Eye (tissue), 1 donor: ENCODE measurements around the gene GCC2.
"Not testable (repeated sequence)": the region's sequence is repeated elsewhere in the genome, so short reads cannot be mapped to it uniquely, and the experiment has no call there.

ENCODE experiments used
- DNase-seq: peaks from one replicate; pipeline ENCODE4 v3.0.0-alpha.2; 2015

The GCC2 gene

GRCh38 chr2:108446703-108447102, 2.3 kb upstream of the GCC2 start:
- no peak for DNase-seq

DNA sequence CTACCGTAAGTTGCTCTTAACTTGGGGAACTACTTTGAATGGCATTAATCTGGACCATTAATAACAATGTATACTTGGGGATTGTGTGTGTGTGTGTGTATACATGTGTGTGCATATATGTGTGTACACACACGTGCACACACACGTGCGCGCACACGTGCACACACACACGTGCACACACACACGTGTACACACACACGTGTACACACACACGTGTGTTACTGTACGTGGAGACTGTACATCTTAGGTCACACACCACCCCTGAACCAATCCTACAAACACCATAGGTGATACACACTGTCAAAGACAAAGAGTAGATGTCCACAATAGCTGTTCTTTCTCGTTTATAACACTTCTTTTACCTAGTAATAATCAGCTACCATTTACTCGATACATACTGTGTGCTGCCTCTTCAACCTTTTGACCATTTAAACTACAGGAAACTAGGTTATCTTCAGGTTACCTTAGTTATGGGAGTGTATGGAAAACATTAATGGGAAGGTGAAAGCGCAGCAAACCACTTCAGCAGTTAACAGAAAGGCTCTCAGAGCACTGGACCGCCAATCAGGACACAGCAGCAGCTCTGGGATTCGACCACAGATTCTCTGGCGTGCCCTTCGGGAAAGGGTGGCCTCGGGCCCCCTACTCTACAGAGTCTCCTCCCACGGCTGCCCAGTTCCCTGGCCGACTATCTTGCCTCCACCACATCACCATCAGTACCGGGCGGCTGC, 894 bp upstream of the GCC2 start:
- no peak for DNase-seq

DNA sequence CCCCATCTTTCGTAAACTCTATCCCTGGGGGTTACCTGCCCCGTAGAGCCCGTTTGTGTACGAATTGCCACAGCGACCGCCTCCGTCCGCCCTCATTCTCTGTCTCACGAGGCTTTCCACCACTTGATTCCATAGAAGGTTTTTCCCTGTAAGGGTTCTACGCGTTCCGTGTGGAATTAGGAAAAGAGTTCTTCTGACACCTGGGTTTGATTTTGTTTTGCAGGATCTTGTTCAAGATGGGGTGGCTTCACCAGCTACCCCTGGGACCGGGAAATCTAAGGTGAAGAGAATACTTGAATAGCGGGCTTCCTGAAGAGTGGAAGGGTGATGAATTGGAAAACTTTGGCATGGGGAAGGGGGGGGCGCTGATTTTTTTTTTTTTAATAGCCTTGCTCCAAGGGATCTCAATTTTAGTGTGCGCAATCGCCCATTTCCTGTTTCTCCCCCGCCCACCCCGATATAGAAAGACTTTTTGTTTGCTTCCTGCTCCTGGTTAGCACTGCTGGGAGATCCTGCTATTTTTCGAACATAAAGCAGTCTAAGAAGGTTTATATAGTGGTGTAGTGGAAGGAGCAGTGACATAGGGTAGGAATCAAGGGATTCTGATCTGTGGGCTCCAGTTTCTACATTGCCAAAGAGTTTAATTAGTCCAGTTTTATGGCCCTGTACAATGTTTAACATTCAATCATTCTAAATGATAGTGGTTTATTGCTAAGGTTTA, 564 bp downstream of the GCC2 start:
- no peak for DNase-seq

- no peak for DNase-seq
Observed at GRCh38 chr2:108450863-108451262, 1.9 kb downstream of the GCC2 start.

DNA sequence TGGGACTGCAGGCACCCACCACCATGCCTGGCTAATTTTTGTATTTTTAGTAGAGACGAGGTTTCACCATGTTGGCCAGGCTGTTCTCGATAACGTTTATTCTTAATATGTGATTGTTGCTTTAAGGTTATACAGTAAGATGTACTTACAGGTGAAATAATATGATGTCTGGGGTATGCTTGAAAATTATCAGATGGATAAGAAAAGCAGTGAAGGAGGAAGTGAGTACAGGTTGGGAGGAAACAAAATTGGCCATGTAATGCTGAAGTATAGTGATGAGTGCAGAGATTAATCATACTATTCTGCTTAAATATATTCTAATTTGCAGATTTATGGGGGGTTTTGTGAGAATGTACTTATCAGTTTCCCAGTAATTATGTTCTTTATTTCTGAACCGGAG, 3.0 kb downstream of the GCC2 start:
- DNase-seq: no peak

DNA sequence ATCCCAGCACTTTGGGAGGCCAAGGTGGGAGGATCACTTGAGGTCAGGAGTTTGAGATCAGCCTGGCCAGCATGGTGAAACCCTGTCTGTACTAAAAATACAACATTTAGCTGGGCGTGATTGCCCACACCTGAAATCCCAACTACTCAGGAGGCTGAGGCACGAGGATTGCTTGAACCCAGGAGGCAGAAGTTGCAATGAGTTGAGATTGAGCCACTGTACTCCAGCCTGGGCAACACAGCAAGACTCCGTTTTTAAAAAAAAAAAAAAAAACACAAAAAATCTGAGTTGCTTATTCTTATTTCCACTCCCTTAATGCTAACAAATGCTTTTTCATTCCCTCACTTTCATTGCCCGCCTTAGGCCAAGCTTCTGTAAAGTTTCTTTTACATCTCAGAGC, 4.5 kb downstream of the GCC2 start:
- not testable (repeated sequence) for DNase-seq

- no peak for DNase-seq
Observed at GRCh38 chr2:108454440-108454839, 5.4 kb downstream of the GCC2 start.

DNA sequence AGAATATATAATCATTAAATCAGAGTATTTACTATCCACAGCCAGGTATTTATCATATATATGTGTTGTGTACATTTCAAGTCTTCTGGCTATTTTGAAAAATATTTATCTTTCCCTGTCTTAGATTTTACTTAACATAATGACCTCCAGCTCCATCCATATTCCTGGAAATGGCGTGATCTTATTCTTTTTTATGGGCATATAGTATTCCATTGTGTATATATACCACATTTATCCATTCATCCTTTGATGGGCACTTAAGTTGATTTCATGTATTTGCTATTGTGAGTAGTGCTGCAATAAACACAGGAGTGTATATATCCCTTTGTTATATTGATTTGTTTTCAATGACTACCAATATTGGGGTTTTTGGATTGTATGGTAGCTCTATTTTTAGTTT, 6.6 kb downstream of the GCC2 start:
- DNase-seq: no peak

GRCh38 chr2:108458082-108458481, 9.1 kb downstream of the GCC2 start:
- DNase-seq: peak; percentile 8

- DNase-seq: no peak
Observed at GRCh38 chr2:108459441-108459840, 10.4 kb downstream of the GCC2 start.

DNA sequence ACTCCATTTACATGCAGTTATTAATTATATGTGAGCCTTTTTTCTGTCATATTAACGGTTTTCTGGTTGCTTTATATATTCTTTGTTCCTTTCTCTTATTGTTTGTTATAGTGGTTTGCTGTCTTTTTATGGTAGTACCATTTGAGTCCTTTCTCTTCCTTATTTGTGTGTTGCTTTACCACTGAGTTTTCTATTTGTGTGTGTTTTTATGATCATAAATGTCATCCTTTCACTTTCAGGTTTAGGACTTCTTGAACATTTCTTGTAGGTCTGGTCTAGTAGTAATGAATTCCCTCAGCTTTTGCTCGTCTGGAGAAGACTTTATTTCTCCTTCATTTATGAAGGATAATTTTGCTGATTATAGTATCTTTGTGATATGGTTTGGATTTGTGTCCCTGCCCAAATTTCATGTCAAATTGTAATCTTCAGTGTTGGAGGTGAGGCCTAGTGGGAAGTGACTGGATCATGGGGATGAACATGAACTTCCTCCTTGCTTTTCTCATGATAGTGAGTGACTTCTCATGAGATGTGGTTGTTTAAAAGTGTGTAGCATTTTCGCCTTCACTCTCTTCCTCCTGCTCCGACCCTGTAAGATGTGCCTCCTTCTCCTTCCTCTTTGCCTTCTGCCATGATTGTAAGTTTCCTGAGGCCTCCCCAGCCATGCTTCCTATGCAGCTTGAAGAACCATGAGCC, 11.5 kb downstream of the GCC2 start:
- no peak for DNase-seq

DNA sequence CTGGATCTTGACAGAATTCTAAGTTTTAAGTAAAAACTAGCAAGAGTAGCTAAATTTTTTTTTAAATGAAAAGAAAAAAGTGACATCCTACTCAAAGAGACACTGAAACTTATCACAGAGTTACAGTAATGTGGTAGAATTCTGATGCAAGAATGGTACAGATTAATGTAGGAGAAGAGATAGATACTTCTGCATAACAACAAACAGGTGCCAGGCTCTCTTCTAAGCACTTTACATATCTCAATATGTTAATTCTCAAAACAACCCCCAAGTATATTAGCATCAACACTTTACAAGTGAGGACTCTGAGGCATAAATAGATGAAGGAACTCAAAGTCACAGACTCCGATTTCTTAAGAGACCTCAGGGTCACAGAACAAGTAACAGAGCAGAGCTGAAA, 28.1 kb downstream of the GCC2 start:
- no peak for DNase-seq

DNA sequence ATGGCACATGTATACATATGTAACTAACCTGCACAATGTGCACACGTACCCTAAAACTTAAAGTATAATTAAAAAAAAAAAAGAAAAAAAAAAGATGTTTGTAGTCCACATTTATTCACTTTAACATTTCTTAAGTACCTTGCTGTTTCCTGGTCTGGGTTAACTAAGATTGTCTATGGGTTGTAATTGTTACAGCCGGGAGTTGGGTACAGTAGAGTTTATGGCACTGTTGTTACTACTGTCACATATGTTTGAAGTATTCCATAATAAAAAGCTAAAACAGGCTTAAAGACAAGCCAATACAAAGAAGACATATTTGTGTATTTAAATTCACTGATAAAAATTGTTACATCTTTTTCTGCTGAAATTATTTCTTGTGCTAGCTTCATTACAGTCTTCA, 36.2 kb downstream of the GCC2 start:
- DNase-seq: no peak

DNA sequence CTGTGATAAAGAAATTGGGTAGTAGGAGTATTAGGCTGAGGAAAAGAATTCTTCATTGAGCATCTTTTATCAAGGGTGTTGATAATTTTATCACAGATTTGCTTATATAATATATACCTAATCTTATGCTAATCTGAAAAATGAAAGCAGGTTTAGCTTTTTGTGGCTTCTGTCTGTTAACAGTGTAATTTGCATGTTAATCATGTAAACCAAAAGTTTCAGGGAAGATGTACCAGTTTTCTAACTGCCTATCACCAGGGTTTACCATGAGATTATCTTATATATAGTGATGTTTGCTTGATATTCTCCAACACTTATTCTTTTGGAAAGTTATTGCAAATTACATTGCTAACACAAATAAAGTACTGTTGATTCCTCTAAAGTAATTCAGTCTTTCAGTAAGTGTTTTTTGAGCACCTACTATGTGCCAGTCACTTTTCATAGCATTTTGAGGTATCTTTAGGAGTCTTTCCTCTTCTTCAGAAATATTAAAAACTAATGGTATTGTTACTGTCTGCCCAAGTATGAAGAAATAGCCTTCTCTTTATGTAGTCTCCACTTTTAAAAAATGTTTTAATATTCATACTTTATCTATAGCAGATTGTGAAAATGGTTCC, 41.6 kb downstream of the GCC2 start:
- no peak for DNase-seq

DNA sequence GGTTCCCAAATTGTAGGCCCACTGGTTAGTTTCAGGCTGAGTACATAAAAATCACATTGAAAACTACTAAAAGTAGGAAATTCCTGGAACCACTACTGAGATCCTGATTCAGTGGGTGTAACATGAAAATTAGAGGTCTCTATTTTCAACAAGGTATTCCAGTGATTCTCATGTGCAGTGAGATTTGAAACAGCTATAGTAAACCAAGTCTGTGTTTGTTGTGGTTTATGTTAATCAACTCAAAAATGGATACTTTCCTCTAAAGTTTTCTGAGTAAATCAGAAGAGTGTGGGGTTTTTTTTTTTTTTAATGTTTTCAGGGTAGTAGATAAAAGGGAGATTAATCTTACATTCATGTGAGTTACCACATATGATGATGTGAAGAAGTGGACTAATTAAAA, 42.8 kb downstream of the GCC2 start:
- no peak for DNase-seq

DNA sequence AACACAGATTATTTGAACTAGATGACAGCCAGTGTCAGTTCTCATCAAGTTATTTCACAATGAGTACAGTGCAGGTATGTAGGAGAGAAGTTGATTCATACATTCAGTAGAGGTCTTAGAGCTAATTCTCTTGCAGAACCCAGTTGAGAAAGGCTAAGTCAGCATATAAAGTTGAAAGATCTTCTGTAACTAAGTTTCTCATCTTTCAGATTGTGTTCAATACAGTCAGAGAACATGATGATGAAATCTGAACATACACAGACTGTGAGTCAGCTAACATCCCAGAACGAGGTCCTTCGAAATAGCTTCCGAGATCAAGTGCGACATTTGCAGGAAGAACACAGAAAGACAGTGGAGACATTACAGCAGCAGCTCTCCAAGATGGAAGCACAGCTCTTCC, 43.4 kb downstream of the GCC2 start:
- DNase-seq: no peak

DNA sequence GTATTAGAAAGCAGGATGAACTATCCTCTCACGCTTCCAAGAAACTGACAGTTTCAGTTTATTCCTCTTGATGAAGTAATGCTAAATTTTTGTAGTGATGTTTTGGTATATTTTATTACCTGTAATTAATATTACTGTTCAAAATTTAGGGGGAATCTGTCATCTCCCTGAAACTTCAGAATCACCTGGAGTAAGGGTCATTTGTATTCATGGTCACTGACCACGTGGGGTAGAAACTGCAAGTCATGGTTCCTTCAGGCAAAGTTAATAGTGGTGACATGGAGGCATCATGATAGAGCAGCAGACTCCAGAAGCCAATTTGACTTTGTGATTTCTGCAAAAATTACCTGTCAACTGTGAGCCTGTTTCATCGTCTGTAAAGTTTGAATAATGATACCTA, 47.2 kb downstream of the GCC2 start:
- not testable (repeated sequence) for DNase-seq

- DNase-seq: not testable (repeated sequence)
Observed at GRCh38 chr2:108507620-108508019, 58.6 kb downstream of the GCC2 start.

GRCh38 chr2:108512431-108512830, 63.4 kb downstream of the GCC2 start:
- DNase-seq: not testable (repeated sequence)

- peak; percentile 13 for DNase-seq
Observed at GRCh38 chr2:108514478-108514877, 65.5 kb downstream of the GCC2 start.

GRCh38 chr2:108524688-108525087, 75.7 kb downstream of the GCC2 start:
- not testable (repeated sequence) for DNase-seq

- DNase-seq: not testable (repeated sequence)
Observed at GRCh38 chr2:108525258-108525657, 76.3 kb downstream of the GCC2 start.

DNA sequence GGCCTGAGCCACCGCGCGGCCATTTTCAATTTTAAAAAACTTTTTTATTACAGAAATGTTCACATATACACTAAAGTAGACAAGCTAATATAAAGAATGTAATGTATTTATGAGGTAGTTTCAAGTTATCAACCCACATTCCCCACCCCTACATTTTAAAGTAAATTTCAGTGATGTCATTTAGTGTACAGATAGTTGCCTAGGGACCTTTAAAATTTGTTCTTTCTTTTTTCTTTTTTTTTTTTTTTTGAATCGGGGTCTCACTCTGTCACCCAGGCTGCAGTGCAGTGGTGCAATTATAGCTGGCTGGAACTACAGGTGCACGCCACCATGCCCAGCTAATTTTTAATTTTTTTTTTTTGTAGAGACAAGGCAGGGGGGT, 82.7 kb downstream of the GCC2 start:
- DNase-seq: no peak
